Activated T-cell treated with anti-CD3 and anti-CD28 coated beads for 4 hours (primary cell): ENCODE results near the gene UROC1.

Experiments used
- DNase-seq: peaks from one replicate; pipeline ENCODE4 v3.0.0-alpha.2; 2020

UROC1 gene

DNA sequence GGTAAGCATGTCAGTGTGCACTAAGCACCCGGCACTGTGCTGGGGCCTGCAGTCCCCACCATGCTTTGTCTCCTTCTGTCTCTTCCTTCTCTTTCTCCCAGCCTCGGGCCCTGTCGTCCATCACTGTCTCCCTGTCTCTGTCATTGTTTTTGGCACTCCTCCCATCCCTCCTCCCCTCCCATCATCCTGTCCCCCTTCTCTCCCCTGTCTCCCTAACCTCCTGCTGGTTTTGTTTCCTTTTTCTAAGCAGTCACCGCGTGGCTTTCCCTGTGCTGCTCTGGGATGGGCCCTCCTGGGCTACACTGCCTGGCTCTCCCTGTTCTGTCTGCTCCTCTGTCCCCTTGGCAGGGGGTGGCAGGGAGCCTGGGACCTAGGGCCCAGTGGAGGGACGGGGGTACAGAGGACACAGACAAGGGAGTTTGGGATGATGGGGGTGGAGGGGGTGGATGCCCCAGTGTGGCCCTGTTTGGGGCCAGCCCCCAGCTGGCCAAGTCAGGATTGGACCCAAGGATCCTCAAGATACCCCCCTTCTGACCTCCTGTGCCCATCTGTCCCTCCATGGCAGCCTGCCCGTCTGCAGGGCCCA is 12.1 kb upstream of the UROC1 start:
- DNase-seq, result no peak

DNA sequence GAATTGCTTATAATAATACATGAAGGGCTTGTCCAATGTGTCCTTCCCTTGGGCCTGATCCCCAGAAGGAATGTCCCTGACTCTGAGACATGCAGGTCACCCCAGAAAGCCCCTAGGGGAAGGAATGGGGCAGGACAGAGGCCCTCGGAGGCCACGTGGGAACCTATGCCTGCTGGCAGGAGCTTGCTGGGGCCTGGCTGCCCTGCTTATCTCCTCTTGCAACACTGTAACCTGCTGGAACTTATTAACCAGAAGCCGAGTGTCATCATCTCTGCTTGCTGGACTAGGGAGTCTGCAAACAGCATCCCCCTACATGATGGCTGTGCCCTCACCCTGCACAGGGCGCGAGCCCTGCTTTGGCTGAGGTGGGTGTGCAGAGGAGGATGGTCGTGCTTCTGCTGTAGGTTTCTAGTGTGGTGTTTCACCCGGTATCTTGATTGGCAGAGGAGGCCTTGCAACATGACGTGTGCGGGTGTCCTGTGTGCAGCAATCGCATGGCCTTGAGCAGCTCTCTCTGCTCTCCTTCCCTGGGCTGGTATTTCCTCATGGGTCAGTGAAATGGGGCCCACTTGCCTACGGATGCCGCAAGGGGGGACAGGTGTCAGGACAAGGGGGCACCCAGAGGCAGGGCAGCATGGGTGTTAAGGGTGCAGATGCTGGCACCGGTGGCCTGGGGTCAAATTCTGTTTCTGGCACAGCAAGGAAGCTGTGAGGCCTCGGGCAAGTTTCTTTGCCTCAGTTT is 11.4 kb upstream of the UROC1 start:
- DNase-seq, result no peak

DNA sequence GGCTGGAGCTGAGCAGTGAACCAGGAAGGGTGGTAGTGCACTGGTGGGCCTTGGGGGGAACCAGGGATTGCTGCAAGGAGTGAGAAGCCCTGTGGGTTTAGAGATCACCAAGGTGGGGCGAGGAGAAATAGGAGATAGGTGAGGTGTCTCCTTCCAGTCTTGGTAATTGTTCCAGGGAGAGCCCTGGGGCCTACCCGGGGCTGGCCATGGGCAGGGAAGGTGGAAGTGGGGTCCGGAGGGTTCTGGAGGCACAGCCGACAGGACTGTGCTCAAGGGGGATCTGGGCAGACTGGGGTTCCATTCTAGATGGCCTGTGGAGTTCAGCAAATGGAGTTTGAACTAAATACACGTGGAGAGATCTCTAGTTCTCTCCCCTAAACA is 10.8 kb upstream of the UROC1 start:
- no peak for DNase-seq

DNA sequence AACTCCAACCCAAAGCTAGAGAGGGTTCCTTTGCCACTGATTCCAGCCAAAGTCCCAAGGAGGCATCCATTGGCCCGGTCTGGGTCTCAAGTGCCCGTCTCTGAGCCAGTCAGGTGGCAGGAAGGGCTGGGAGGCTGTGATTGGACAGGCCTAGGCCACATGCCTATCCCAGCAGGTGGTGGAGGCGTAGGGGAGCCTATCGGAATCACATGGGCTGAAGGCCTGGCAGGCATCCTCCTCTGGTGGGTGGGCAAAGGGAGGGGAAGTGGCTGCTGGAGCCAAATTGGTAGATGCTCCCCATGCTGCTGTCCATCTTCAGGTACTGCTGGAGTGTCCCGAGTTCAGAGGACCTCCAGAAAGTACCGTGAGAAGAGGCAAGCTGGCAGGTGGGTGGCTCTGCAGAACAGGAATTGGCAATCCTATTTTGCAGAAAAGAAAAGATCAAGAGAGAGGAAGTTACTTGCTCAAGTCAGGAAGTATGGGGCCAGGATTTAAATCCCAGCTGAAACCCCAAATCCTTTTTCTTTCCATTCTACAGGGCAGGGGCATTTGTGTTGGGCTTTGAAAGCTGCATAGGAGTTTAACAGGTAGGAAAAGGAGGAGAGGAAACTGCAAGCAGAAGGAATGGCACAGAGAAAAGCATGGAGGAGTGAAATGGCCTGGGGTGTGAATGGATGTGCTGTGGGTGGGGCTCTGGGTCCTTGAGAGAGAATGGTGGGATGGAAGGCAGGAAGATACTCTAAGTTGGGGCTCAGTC is 10.1 kb upstream of the UROC1 start:
- no peak for DNase-seq

DNA sequence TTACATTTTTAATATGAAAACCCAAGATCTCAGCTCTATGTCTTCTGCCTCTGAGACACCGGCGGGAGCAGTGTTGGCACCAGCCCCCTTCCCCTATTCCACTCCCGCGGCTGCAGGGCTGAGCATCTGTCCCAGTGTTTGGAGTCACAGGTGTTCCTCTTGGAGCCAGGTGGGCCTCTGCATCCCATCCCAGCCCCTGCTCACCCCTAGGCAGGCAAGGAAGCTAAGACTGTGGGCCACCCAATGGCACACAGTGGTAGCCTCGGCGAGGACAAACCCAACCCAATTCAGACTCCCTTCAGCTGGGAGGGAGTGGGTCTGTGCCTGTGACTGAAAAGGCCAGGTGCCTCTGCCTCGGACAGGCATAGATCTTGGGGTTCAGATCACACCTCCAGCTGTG is 9.4 kb upstream of the UROC1 start:
- DNase-seq, result no peak

DNA sequence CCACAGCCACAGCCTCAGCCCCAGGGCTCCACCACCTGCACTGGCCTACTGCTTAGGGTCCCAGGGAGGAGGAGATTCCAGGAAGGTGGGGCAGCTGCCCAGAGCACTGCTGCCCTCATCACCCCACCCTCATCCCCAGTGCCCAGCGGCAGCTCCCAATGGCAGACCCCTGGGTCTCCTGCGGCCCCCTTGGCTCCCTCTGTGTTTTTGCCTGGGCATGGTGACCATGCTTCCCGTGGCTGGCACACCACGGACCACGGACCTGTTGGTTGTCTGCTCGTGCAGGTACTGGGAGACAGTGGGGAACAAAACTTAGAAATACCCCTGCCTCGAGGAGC is 9.1 kb upstream of the UROC1 start:
- DNase-seq, result no peak

DNA sequence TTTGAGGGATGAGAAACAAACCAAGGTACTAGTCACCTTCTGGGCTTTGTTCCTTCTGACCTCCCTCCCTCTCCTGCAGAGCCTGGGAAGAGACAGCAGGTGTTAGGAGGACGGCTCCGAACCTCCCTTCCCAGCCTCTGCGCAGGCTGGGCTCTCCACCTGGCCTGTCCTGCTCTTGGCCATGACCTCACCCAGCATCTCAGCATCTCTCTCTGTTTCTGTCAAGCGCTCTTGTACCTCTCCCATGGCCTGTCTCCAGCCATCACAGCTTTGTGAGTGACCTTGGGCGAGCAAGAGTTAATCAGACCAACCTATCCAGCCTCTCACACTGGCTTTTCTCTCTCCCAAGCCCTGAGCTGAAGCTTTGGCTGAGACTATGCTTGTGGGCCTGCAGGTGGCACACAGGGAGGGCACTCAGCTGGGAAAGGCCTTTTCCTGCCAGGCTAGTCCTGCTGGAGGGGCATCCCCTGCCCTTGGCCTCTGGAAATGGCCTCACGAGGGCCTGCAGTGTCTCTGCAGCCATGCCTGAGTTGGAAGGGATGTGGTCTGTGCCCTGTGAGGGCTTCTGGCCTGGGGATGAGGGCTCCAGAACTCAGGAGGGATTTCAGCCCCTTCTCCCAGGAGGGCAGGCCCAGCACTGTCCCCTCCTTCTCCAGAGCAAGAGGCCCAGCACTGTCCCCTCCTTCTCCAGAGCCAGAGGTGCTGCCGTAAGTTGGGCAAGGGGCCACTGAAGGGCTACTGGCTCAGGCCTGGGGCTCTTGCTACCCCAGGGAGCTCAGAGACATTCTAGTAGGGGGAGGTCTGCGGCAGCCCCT is 8.5 kb upstream of the UROC1 start:
- no peak for DNase-seq

DNA sequence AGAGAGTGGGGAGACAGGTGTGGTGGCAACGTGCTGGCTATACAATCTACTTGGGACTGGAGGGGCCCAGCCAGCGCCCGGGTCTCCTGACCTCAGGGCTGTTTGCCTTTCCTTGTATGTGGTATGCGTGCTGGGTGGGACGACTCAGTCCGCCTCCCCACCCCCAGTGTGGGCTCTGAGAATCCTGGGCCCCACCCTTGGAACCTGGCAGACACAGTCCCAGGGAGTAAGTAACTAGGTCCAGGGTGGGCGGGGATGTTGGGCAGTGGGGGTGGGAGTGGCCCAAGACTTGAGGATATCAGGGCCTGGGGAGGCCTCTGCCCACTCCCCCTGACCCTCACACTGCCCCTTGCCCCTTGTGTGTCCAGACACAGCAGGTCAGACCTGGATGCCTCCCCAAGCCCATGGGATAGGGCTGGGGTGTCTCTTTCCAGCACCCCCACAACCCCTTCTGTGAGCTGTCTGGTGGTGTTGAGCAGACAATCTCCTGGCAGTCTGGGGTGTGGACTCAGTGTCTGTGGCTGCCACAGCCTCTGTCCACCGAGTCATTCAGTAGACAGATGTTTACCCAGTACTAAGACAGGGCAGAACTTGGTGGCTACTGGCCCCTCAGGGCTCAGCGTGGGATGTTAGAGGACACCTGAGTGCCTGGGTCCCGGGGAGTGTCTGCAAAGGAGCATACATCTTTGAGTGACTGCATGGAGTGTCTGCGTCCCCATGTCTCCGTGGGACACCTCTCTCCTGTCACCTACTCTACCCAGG is 7.7 kb upstream of the UROC1 start:
- DNase-seq, result no peak

DNA sequence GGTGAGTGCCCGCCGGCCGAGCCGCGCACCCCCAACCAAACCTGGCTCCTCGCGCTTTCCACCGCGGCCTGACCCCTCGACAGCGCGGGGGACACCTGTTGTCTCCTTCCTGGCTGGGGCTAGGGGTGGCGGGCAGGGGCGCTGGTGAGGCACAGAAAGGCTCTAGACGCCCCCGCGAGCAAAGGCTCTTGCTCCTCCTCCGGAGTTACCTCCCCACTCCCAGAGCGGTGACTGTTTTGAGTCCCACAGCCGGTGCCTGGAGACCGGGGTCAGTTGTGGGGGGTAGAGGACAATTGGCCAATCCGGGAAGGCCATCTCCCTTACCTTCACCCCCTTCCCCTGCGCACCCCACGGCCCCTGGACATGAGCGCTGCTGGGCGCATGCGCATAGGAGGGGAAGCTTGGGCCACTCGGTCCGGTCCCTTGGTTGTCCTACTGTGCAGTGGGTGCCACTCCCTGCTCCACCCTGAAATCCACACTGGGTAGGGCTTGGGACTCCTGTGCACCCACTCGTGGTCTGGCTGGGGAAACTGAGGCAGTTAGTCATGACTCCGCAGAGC is 6.9 kb upstream of the UROC1 start:
- DNase-seq, result no peak

DNA sequence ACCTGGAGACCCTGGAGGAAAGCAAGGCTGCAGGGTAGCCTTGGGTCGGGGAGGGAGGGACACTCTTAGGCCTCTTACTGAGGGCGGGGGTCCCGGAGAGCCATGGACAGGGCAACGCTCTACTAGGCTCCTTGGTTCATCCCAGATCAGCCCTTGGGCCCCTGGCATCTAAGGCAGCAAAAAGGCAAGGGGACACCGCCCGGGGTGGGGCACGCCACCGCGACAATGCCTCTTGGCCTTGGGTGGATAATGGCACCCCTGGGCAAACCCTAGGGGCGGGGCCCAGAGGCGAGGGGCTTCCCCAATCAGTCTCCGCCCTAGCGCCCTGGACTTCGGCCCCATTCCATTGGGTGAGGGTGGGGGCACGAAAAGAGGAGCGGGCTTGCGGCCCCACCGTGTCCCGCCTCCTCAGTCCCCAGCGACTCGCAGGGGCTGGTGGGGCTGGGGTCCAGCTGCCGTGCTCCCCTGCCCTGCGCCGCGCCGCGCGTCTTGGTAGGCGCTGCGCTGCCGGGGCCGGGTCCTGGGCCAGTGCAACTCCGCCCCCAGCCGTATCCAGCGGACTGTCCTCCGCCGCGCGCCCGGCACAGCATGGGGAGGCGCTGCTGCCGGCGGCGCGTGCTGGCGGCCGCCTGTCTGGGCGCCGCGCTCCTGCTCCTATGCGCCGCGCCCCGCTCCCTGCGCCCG is 6.3 kb upstream of the UROC1 start, which contains the start of gene CHST13:
TSS of gene CHST13 (plus strand) at position 411 of the 684 bp plus-strand sequence. CDS start at position 589, 178 bp downstream.
- no peak for DNase-seq

DNA sequence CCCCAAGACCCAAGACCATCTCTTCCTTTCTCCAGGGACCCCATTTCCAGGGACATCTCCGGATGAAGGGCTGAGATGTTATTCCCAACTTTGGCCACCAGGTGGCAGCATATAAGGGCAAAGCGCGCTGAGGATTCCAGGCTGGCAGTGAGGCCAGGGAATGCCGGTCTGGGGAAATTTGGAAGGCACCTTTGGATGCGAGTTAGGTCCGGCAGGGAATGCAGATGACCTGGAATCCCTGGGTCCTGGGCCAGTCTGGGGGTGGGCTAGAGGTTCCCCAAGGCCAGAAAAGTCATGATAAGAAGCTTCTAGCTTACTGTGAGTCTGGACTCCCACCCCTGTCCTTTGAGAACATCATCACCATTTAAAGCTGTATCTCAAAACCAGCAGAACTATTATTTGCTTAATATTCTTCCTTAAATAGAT is 4.8 kb upstream of the UROC1 start:
- peak; percentile 28 for DNase-seq

DNA sequence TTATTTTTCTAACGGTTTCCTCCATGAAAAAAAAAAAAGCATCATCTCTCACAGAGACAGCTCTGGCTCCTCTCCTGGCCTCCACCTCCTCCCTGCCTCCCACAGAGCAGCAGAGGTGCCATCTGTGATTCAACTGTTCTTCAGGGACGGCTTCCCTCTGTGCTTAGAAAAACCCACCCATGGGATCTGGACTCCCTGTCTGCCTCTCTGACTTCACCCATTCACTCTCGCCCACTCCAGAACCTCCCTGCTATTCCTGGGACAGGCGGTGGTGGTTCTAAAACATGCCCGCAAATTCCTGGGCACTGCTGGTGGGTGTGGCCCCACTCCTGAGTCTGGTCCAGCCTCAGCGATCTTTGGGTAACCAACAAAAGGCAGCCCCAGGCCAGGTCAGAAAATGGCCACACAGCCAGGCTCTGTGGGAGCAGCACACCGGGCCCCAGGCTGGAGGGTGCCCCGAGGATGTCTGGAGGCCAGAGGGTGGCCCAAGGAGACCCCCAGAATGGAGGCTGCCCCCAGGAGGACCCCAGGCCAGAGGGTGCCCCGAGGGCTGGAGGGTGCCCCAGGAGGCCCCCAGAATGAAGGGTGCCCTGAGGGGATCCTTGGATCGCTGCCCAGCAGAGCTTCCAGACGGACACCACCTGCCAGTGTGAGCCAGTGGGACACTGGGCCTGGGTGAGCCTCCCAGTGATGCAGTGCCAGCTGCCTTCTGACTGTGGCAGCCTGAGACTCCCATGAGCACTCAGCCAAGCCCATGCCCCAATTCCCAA is 3.7 kb upstream of the UROC1 start:
- no peak for DNase-seq

DNA sequence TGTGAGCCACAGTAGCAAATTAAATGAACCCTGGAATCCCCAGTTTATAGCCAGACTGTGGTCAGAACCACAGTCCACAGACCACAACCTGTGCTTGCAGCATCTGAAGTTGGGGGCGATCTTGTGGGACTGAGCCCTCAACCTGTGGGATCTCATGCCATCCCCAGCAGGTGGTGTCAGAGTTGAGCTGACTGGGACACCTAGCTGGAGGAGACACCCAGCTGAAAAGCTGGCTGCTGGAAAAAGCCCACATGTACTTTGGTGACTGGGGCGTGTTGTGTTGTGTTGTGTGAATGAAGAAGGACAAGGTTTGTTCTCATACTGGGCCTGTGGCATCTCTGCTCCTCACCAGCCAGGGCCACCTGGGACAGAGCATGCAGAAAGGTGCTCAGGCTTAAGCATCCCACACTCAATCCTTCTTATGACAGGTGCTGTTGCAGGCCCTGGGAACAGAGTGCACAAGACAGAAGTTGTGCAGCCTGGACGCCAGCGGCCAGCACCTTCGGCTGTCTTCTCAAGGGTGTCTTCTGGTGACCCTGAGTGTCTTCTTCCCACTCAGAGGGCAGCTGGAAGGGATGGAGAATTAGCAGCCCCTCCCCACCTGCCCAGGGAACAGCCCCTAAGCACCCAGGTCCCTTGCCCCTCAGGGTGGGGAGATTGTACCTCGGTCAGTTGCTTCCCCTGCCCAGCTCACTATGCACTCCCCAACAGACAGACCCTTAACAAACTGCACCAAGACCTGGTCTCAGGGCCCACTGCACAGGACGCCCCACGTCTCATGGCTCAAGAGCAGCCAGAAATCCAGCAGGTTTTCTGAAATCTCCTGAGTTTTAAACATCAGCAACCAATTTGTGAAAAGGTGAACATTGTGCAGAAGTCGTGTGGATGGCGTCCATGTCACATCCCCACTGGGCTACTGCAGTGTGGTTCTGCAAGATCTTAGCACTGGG is 2.2 kb upstream of the UROC1 start:
- no peak for DNase-seq

DNA sequence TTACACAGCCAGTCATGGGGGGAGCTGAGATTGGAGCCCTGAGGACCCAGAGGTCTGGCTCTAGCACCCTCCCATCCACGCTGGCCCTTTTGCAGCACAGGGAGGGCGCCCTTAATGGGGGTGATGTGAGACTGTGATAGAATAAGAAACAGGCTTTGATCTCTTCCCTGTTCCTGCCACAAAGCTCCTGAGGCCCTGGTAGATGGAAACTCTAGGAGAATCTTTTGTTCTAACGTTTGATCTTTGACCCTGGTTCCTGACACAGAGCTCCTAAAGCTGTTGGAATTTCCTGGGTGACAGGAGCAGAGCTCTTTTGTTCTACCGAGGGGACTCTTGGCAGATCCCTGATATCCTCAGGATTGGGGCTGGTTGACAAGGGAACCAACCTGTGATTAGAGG is 1.2 kb upstream of the UROC1 start:
- no peak for DNase-seq

DNA sequence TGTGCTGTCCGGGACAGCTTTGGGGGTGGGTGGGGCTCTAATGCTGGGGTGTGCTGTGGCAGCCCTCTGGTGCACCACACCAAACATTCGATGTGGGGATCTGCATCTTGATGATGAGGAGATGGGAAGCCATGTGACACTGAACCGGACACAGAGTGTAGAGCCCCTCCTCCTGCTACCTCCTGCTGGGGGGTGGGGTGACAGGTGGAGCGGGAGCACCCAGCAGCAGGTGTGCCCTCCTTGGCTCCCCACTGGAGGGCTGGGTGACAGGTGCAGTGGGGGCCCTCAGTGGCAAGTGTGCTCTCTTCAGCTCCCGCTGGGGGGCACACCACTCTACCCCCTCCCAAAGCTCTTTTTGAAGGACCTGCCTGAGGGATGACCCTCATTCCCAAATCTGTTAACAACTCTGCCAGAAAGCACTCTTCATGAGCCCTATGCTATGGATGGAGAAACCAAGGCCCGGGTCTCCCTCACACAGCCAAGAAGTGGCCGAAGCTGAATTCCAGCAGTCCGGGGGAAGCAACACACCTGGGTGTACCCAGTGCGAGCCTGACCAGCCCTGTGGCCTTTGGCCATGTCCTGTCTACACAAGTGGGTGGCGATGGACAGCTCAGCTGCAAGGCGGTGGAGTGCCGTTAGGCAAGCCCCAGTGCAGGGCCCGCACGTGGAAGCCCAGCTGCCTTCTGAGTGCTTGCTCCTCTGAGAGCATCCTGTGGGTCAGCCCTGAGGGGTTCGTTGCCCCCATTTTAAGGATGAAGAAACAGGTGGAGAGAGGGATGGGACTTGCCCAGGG is 609 bp upstream of the UROC1 start:
- no peak for DNase-seq

DNA sequence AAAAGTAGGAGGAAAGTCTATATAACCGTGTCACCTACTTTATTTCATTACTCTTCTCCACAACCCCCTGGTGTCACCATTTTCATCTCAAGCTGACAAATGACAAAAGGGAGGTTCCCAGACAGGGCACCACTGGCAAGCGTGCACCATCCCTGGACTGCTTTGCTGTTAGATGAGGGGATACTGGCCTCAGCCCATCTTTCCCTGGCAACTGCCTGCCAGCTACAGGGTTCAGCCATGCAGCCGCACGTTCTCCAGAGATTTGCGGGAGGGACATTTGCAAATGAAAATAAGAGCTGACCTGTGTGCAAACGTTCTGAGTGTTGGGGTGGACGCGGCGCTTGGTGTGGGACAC is 660 bp downstream of the UROC1 start:
- DNase-seq, result no peak

DNA sequence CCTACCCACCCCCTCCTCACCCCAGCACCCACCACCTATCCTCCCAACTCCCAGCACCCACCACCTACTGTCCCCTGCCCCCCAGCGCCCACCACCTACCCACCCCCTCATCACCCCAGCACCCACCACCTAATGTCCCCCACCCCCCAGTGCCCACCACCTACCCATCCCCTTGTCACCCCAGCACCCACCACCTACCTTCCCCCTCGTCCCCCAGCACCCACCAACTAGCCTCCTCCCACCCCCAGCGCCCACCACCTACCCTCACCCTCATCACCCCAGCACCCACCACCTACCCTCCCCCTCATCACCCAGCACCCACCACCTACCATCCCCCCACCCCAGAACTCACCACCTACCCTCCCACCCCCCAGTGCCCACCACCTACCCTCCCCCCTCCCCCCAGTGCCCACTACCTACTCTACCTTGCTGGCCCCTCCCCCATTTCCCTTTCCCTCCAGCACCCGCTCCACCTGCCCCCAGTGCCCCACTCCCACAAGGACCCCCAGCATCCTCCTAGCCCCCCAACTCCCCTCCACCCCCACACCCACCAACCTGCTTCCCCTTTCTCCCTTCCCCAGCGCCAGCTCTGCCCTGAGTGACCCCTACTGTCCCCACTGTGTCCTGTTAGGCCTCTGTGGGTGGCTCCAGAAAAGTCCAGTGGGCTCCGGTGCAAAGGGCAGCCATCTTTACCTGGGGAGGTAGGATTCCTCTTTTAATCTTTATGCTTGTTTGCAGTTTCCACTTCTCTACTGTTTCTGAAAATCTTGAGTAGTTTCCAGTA is 1.2 kb downstream of the UROC1 start:
- DNase-seq, result no peak
